Kidney (tissue), 14 donors: ENCODE data around the gene OLFML2B. TPM values are rescaled to one million over a fixed set of nuclear protein-coding genes. Genes with fewer than 3 reads are reported as not detected.

Source experiments
- DNase-seq, 5 donors: peaks; one replicate each; pipeline ENCODE4 v3.0.0-alpha.2; 2013 to 2020
- FAIRE-seq: peaks from 2 replicates; lab custom pipeline; 2012; peaks lifted over from hg19 to GRCh38; lab: Jason Lieb, UNC
- H3K27ac ChIP-seq, 2 donors: one replicate each; pipeline ENCODE4 v1.7.0; 2013; ENCODE audit warnings: low read depth in 2 of 2, low read length in 2 of 2, inconsistent platforms in 1 of 2
- H3K27me3 ChIP-seq: one replicate; pipeline ENCODE4 v1.7.1; 2013; ENCODE audit warnings: low read length, inconsistent platforms; ENCODE audit not compliant: control insufficient read depth, insufficient read depth
- H3K36me3 ChIP-seq, 3 donors: one replicate each; pipeline versions ENCODE4 v1.7.0 to v1.7.1; 2013; ENCODE audit warnings: low read length in 3 of 3, control low read depth in 1 of 3, inconsistent platforms in 1 of 3; ENCODE audit not compliant: insufficient read depth in 3 of 3, control insufficient read depth in 2 of 3
- H3K4me1 ChIP-seq, 3 donors: one replicate each; pipeline versions ENCODE4 v1.7.0 to v1.7.1; 2013; ENCODE audit warnings: low read length in 3 of 3, inconsistent platforms in 1 of 3, low read depth in 1 of 3; ENCODE audit not compliant: control insufficient read depth in 2 of 3, insufficient read depth in 2 of 3
- H3K4me3 ChIP-seq, 3 donors: one replicate each; pipeline versions ENCODE4 v1.7.0 to v1.8.1; 2013; ENCODE audit warnings: low read length in 3 of 3, control low read depth in 1 of 3, inconsistent platforms in 1 of 3
- H3K9ac ChIP-seq, 3 donors: one replicate each; pipeline versions ENCODE4 v1.7.0 to v1.7.1; 2013; ENCODE audit warnings: low read length in 3 of 3, control low read depth in 1 of 3, inconsistent platforms in 1 of 3
- H3K9me3 ChIP-seq, 3 donors: one replicate each; pipeline versions ENCODE4 v1.7.0 to v1.7.1; 2013; ENCODE audit warnings: low read length in 3 of 3, control low read depth in 1 of 3, inconsistent platforms in 1 of 3; ENCODE audit not compliant: control insufficient read depth in 2 of 3, insufficient read depth in 1 of 3
- CTCF ChIP-seq: IDR thresholded peaks from 3 replicates; pipeline ENCODE4 v1.5.1; 2012; ENCODE audit warnings: mild to moderate bottlenecking, moderate library complexity, borderline replicate concordance; ENCODE audit not compliant: insufficient read depth; ENCODE audit errors: extremely low read depth
- intact Hi-C: fragments of 100-400 bp; cut with DNase I; formaldehyde crosslinking; loops from one replicate; pipeline ENCODE4 v1.11.1; 2022
- polyA plus RNA-seq: library from polyadenylated mRNA; stranded (reverse); fragments of 350-450 nt; fragmentation: Illumina TruSeq; extraction: RNeasy Lipid Tissue Mini Kit (QIAGEN cat#74804); gene quantifications from one replicate; pipeline ENCODE4 v1.2.3, GENCODE V29; 2014; ENCODE audit warnings: low read depth, low replicate concordance; ENCODE audit not compliant: insufficient read depth
- total RNA-seq: library from RNA; stranded (reverse); fragmentation: NEBNext Ultra II Directional; extraction: Animal tissue kit (Norgen Biotek cat#: 25700); gene quantifications from one replicate; pipeline ENCODE4 v1.2.1, GENCODE V29; 2021
- donor health status: control.
- donor health status: control.
- donor health status: control.
- donor health status: control.
- donor health status: control.
- donor health status: DM: yes; HTN: yes; CAD: no.
- donor health status: Normal renal cell carcinoma (clear cell type).

The OLFML2B gene
- total and polyA plus RNA-seq, 2 donors from 2014 or later, result 2.9 to 6.7 TPM

GRCh38 chr1:162040657-162041056, 17.0 kb upstream of the OLFML2B start:
- TF ChIP-seq CTCF, result peak; percentile 26
- Histone ChIP-seq H3K4me3 (no peak overlapping the region), H3K27me3 (no peaks in the 10 kb centered on the region), H3K9me3 (no peaks in the 10 kb centered on the region), H3K27ac (no peak overlapping the region), H3K9ac (no peak overlapping the region), H3K36me3 (no peaks in the 10 kb centered on the region), H3K4me1 (no peaks in the 10 kb centered on the region)
- DNase-seq (peak in 1 of 5 donors; percentile 20), FAIRE-seq (no peak)
- intact Hi-C loops, result no loop called here

GRCh38 chr1:162040001-162040400, 16.3 kb upstream of the OLFML2B start:
- H3K4me3 ChIP-seq, result no peak overlapping the region
- TF ChIP-seq CTCF, result no peak
- DNase-seq, result no peak
- no peaks in the 10 kb centered on the region for H3K27me3 ChIP-seq
- no peaks in the 10 kb centered on the region for H3K36me3 ChIP-seq
- intact Hi-C loops, result no loop called here
- no peak for FAIRE-seq
- H3K9ac ChIP-seq, result no peak overlapping the region
- no peak overlapping the region for H3K27ac ChIP-seq
- H3K4me1 ChIP-seq, result no peaks in the 10 kb centered on the region
- H3K9me3 ChIP-seq, result no peaks in the 10 kb centered on the region

- Histone ChIP-seq H3K4me3 (no peak overlapping the region), H3K9me3 (no peaks in the 10 kb centered on the region), H3K27me3 (no peaks in the 10 kb centered on the region), H3K9ac (no peak overlapping the region), H3K27ac (no peak overlapping the region), H3K36me3 (no peaks in the 10 kb centered on the region), H3K4me1 (no peaks in the 10 kb centered on the region)
- DNase-seq (no peak), FAIRE-seq (no peak)
- intact Hi-C loops, result no loop called here
- no peak for TF ChIP-seq CTCF
Observed at GRCh38 chr1:162038624-162039023, 15.0 kb upstream of the OLFML2B start.

GRCh38 chr1:162036163-162036562, 12.5 kb upstream of the OLFML2B start:
- no peak for FAIRE-seq
- H3K27ac ChIP-seq, result no peak overlapping the region
- H3K4me3 ChIP-seq, result no peak overlapping the region
- no peaks in the 10 kb centered on the region for H3K9me3 ChIP-seq
- intact Hi-C loops, result no loop called here
- H3K4me1 ChIP-seq, result no peaks in the 10 kb centered on the region
- no peaks in the 10 kb centered on the region for H3K36me3 ChIP-seq
- DNase-seq, result no peak
- TF ChIP-seq CTCF, result no peak
- no peaks in the 10 kb centered on the region for H3K27me3 ChIP-seq
- no peak overlapping the region for H3K9ac ChIP-seq
